A549 (cell line): ENCODE data around the gene CDK5RAP2.

Experiments used
- BCL3 ChIP-seq: fragments of >200 bp; sonication (Bioruptor Twin); formaldehyde crosslinking; IDR thresholded peaks from 3 replicates; pipeline ENCODE4 v1.6.1; 2016
- CHD4 ChIP-seq: fragments of 200-600 bp; sonication (generic); IDR thresholded peaks from 2 replicates; pipeline ENCODE4 v1.6.1; 2016; ENCODE audit warnings: antibody characterized with exemption, mild to moderate bottlenecking, borderline replicate concordance
- CTCF ChIP-seq: fragments of >200 bp; sonication (Bioruptor Twin); formaldehyde crosslinking; IDR thresholded peaks from 3 replicates; pipeline ENCODE4 v1.5.1; 2016
- ELK1 ChIP-seq: fragments of 150-350 bp; IDR thresholded peaks from 2 replicates; pipeline ENCODE4 v1.6.1; 2014; ENCODE audit warnings: low read depth, mild to moderate bottlenecking, low read length
- EP300 ChIP-seq, 2 experiments: fragments of >200 bp; sonication (Bioruptor Twin); formaldehyde crosslinking; IDR thresholded peaks; 2 replicates in 1 of 2; 3 replicates in 1 of 2; pipeline ENCODE4 v1.6.1; 2016 to 2017
- HES2 ChIP-seq: fragments of >200 bp; sonication (Bioruptor Twin); formaldehyde crosslinking; IDR thresholded peaks from 2 replicates; pipeline ENCODE4 v1.6.1; 2016
- NFE2L2 ChIP-seq: fragments of 150-350 bp; conservative IDR thresholded peaks from 2 replicates; pipeline ENCODE4 v1.6.1; 2014; ENCODE audit warnings: low read length
- POLR2A ChIP-seq: IDR thresholded peaks from 2 replicates; pipeline ENCODE4 v1.6.1; 2012; ENCODE audit warnings: mild to moderate bottlenecking, low read length
- RNF2 ChIP-seq: fragments of 200-600 bp; sonication (generic); IDR thresholded peaks from 2 replicates; pipeline ENCODE4 v1.6.1; 2016; ENCODE audit warnings: low read depth, mild to moderate bottlenecking, antibody characterized with exemption, moderate library complexity, borderline replicate concordance
- SMC3 ChIP-seq: fragments of >200 bp; sonication (Bioruptor Twin); formaldehyde crosslinking; IDR thresholded peaks from 3 replicates; pipeline ENCODE4 v1.6.1; 2018; ENCODE audit warnings: inconsistent platforms
- TFCP2L1 ChIP-seq: fragments of 250-450 bp; sonication (Bioruptor Pico); IDR thresholded peaks from 2 replicates; pipeline ENCODE4 v1.5.0; 2021; ENCODE audit warnings: mild to moderate bottlenecking
- ZC3H11A ChIP-seq: fragments of 450-650 bp; IDR thresholded peaks from 2 replicates; pipeline ENCODE4 v1.6.1; 2014; ENCODE audit warnings: antibody characterized with exemption, mild to moderate bottlenecking
- TF ChIP-seq, protein P1 (sequence below): fragments of 450-650 bp; IDR thresholded peaks from 2 replicates; pipeline ENCODE4 v1.6.1; 2014; ENCODE audit warnings: antibody characterized with exemption

DNA sequence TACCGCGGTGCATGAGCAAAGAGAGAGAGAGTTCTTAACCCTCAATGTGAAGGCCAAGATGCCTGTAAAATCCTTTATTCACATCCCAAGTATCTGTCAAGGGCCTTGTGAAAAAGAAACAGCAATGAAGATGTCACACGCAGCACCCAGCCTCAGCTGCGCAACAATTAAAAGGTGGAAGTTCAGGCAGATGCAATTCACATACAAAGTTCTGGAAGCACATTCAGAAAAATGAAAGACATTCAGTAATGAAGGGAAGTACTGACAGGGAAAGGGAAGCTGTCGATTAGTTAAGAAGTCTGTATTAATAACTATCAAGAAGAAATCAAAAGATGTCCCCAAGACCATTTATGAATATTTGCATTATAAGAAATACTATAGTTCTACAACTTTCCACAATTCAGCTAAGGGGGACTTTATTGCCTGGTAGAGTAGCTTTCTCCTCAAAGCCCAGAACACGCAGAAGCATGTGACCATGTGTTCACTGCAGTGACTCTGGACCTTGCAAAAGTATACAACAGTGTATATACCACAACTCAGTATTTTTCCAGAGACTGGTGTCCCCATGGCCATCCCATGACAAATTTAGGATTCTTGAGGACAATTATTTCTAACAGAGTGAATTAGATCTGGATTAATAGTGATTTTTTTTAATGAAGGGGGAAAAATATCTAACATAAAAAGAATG, 137.5 kb downstream of the CDK5RAP2 start:
- TF ChIP-seq CTCF, result no peak
- TF ChIP-seq, protein P1, sequence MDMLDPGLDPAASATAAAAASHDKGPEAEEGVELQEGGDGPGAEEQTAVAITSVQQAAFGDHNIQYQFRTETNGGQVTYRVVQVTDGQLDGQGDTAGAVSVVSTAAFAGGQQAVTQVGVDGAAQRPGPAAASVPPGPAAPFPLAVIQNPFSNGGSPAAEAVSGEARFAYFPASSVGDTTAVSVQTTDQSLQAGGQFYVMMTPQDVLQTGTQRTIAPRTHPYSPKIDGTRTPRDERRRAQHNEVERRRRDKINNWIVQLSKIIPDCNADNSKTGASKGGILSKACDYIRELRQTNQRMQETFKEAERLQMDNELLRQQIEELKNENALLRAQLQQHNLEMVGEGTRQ, result no peak
- TF ChIP-seq POLR2A, result no peak
- no peak for TF ChIP-seq BCL3
- TF ChIP-seq CHD4, result no peak
- no peak for TF ChIP-seq HES2
- TF ChIP-seq EP300 (IDR thresholded peaks at IDR 0.05), result no peak
- no peak for TF ChIP-seq RNF2
- no peak for TF ChIP-seq SMC3
- no peak for TF ChIP-seq NFE2L2
- no peak for TF ChIP-seq ZC3H11A
- no peak for TF ChIP-seq ELK1
- TF ChIP-seq TFCP2L1 (CRISPR knock-in tag), result no peak
